ENCODE results near the gene BCL11B.

Gene BCL11B

DNA sequence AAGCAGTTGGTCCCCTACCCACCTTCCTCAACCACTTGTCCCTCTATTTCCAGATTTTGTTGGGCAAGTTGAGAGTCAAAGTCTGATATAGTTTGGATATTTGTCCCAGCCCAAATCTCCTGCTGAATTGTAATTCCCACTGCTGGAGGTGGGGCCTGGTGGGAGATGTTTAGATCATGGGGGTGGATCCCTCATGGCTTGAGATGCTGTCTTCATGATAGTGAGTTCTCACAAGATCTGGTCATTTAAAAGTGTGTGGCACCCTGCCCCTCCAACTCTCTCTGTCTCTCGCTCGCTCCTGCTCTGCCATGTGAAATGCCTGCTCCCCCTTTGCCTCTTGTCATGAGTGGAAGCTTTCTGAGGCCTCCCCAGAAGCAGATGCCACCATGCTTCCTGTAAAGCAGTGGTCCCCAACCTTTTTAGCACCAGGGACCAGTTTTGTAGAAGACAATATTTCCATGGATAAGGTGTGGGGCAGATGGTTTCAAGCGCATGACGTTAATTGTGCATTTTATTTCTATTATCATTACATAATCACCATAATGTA, 37.3 kb upstream of the BCL11B start:
- DNase-seq (ENCODE audit: extremely low read depth, low read depth): no peak
- TF ChIP-seq, protein P1, sequence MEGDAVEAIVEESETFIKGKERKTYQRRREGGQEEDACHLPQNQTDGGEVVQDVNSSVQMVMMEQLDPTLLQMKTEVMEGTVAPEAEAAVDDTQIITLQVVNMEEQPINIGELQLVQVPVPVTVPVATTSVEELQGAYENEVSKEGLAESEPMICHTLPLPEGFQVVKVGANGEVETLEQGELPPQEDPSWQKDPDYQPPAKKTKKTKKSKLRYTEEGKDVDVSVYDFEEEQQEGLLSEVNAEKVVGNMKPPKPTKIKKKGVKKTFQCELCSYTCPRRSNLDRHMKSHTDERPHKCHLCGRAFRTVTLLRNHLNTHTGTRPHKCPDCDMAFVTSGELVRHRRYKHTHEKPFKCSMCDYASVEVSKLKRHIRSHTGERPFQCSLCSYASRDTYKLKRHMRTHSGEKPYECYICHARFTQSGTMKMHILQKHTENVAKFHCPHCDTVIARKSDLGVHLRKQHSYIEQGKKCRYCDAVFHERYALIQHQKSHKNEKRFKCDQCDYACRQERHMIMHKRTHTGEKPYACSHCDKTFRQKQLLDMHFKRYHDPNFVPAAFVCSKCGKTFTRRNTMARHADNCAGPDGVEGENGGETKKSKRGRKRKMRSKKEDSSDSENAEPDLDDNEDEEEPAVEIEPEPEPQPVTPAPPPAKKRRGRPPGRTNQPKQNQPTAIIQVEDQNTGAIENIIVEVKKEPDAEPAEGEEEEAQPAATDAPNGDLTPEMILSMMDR (IDR thresholded peaks at IDR 0.05; ENCODE audit: low read depth, low read length): no peak

DNA sequence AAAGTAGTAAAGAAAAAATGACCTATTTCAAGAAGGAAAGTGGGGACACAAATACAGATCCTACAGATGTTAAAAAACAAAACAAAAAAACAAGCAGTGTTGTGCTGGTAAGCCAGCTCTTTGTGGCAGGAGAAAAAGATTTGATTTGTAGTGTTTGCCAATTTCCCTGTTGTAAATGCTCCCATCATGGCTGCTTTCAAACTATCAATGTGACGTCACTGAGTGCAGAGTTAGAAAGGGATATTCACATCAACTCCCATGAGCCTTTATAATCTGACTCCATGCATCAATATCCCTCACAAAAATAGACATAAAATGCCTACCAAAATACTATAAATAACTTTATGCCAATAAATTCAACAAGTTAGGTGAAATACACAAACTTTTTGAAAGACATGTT, 32.2 kb upstream of the BCL11B start:
- TF ChIP-seq, protein P1 (IDR thresholded peaks at IDR 0.05; ENCODE audit: low read depth, low read length): no peak
- no peak for DNase-seq (ENCODE audit: extremely low read depth, low read depth)

GRCh38 chr14:99300190-99300589, 28.2 kb upstream of the BCL11B start:
- TF ChIP-seq, protein P1 (IDR thresholded peaks at IDR 0.05; ENCODE audit: low read depth, low read length): no peak
- no peak for DNase-seq (ENCODE audit: extremely low read depth, low read depth)

- TF ChIP-seq, protein P1 (IDR thresholded peaks at IDR 0.05; ENCODE audit: low read depth, low read length): no peak
- DNase-seq (ENCODE audit: extremely low read depth, low read depth): no peak
These were observed 24.5 kb upstream of the BCL11B start for GRCh38 chr14:99296517-99296916.

GRCh38 chr14:99289394-99290189, 17.6 kb upstream of the BCL11B start:
- TF ChIP-seq, protein P1 (IDR thresholded peaks at IDR 0.05; ENCODE audit: low read depth, low read length): no peak

GRCh38 chr14:99288948-99289347, 17.0 kb upstream of the BCL11B start:
- TF ChIP-seq, protein P1 (IDR thresholded peaks at IDR 0.05; ENCODE audit: low read depth, low read length): no peak
- DNase-seq (ENCODE audit: extremely low read depth, low read depth): no peak

More at GRCh38 chr14:99289394-99290189, 17.6 kb upstream of the BCL11B start:
- DNase-seq (ENCODE audit: extremely low read depth, low read depth): no peak

DNA sequence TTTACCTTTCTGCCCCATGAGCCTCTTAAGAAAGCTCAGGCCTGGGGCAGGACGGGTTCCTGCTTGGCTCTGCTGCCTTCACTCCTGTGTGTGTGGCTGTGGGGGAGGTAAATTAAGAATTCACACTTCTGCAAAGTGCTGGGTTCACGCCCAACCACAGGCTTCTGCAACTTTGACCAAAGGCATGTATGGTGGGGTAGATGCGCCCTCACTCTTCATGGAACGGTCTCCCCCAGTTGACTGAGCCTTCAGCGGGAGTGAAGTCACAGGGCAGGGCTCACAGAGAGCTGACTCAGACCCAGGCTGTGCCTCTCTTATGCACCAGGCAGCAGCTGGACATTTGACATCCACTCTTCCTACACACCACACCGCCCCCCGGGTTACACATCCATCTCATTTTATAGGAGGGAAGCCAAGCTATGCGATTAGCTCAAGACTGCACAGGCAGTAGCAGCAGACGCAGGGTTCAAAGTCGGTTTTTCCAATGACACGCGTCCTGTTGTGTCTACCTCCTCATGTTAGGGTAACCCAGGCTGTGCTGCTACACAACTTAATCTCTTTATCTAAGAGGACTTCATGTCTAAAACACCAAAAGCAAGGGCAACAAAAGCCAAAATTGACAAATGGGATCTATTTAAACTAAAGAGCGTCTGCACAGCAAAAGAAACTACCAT, 15.4 kb upstream of the BCL11B start:
- no peak for DNase-seq (ENCODE audit: extremely low read depth, low read depth)
- TF ChIP-seq, protein P1 (IDR thresholded peaks at IDR 0.05; ENCODE audit: low read depth, low read length): no peak
